PC-9 (cell line): ENCODE data around the gene HSF4. TPM values are rescaled to one million over a fixed set of nuclear protein-coding genes. Genes with fewer than 3 reads are reported as not detected.

Source experiments
- BruUV-seq: library from RNA; stranded (reverse); fragments of 400-500 nt; replicated peaks from 2 replicates; lab custom pipeline; 2021; lab: Mats Ljungman, UMichigan
- CTCF ChIA-PET: fragments of 300-600 bp; sonication (Branson Sonifier 250); formaldehyde crosslinking; loops from one replicate; lab custom pipeline; 2022; ENCODE audit warnings: antibody characterized with exemption; lab: Charles Lee
- POLR2A ChIA-PET: fragments of 300-600 bp; sonication (Branson Sonifier 250); formaldehyde crosslinking; loops from one replicate; lab custom pipeline; 2022; ENCODE audit warnings: antibody characterized with exemption; ENCODE audit not compliant: unreplicated experiment; lab: Charles Lee
- DNase-seq, 2 experiments: peaks; one replicate each; pipeline versions ENCODE4 v3.0.0 to v3.0.0-alpha.2; 2015 to 2022; ENCODE audit warnings: mixed read lengths in 1 of 2
- H2AFZ ChIP-seq: fragments of 200-600 bp; sonication (generic); 2 replicates; pipeline ENCODE4 v1.8.1; 2017; ENCODE audit warnings: antibody characterized with exemption
- H3F3A ChIP-seq: fragments of 200-600 bp; sonication (generic); 2 replicates; pipeline ENCODE4 v1.8.1; 2017; ENCODE audit warnings: antibody characterized with exemption, mild to moderate bottlenecking, low read depth; ENCODE audit not compliant: insufficient read depth
- H3K27ac ChIP-seq: fragments of 200-600 bp; sonication (generic); 2 replicates; pipeline ENCODE4 v1.6.1; 2016; ENCODE audit warnings: mixed run types
- H3K27me3 ChIP-seq: fragments of 200-600 bp; sonication (generic); 2 replicates; pipeline ENCODE4 v1.6.1; 2016; ENCODE audit warnings: low read depth, mixed run types; ENCODE audit not compliant: insufficient read depth
- H3K36me3 ChIP-seq: fragments of 200-600 bp; sonication (generic); 2 replicates; pipeline ENCODE4 v1.6.1; 2016; ENCODE audit warnings: low read depth, mixed run types
- H3K4me1 ChIP-seq: fragments of 200-600 bp; sonication (generic); replicated peaks from 2 replicates; pipeline ENCODE4 v1.6.1; 2016; ENCODE audit warnings: mixed run types; ENCODE audit not compliant: insufficient read depth
- H3K4me2 ChIP-seq: fragments of 200-600 bp; sonication (generic); 2 replicates; pipeline ENCODE4 v1.6.1; 2017; ENCODE audit warnings: mixed run types
- H3K4me3 ChIP-seq: fragments of 200-600 bp; sonication (generic); 2 replicates; pipeline ENCODE4 v1.6.1; 2016; ENCODE audit warnings: mixed run types
- H3K79me2 ChIP-seq: fragments of 200-600 bp; sonication (generic); 2 replicates; pipeline ENCODE4 v1.6.1; 2017; ENCODE audit warnings: low read depth, mixed run types
- H3K9me2 ChIP-seq: fragments of 200-600 bp; sonication (generic); 2 replicates; pipeline ENCODE4 v1.8.1; 2017; ENCODE audit warnings: mild to moderate bottlenecking; ENCODE audit not compliant: insufficient read depth
- H3K9me3 ChIP-seq: fragments of 200-600 bp; sonication (generic); 2 replicates; pipeline ENCODE4 v1.8.1; 2016; ENCODE audit warnings: low read depth; ENCODE audit not compliant: insufficient read depth
- H4K20me1 ChIP-seq: fragments of 200-600 bp; sonication (generic); 2 replicates; pipeline ENCODE4 v1.8.1; 2017; ENCODE audit not compliant: insufficient read depth
- CTCF ChIP-seq: fragments of 200-600 bp; sonication (generic); conservative IDR thresholded peaks from 2 replicates; pipeline ENCODE4 v1.6.1; 2017; ENCODE audit warnings: mixed run types, antibody characterized with exemption, mild to moderate bottlenecking, moderate library complexity
- EZH2 ChIP-seq: fragments of 200-600 bp; sonication (generic); IDR thresholded peaks from 2 replicates; pipeline ENCODE4 v1.8.0; 2017; ENCODE audit warnings: antibody characterized with exemption, low read depth
- intact Hi-C: fragments of 100-400 bp; cut with micrococcal nuclease; formaldehyde crosslinking; loops from one replicate; pipeline ENCODE4 v1.10.0; 2022; ENCODE audit not compliant: unreplicated experiment
- total RNA-seq: library from RNA; stranded (reverse); gene quantifications from 2 replicates; pipeline ENCODE4 v1.2.3, GENCODE V29; 2021

HSF4 gene
- total RNA-seq, 1 experiment from 2014 or later = 100 TPM

- Histone ChIP-seq H3K36me3 (0 out of 2 replicates have a peak, but pooled peaks cover 3% of the 10 kb centered on the region), H3K9me2 (no peaks in the 10 kb centered on the region), H3K9me3 (no peaks in the 10 kb centered on the region), H3K4me2 (no peak overlapping the region), H2AFZ (no peak overlapping the region), H3F3A (peaks cover 45% of the 10 kb centered on the region), H4K20me1 (peaks cover 5% of the 10 kb centered on the region; the same call in 1 of the 2 replicates), H3K4me3 (no peak overlapping the region), H3K4me1 (peaks cover 44% of the 10 kb centered on the region), H3K27ac (no peak overlapping the region), H3K79me2 (peaks cover 16% of the 10 kb centered on the region), H3K27me3 (no peaks in the 10 kb centered on the region)
- TF ChIP-seq EZH2 (no peak), CTCF (no peak)
- POLR2A ChIA-PET = interaction anchor here (0.5 kb wide), 1 partner anchor 39 kb away, joined by 4 read pairs; no protein-coding TSS in a partner anchor
- DNase-seq = no peak
- intact Hi-C loops = no loop called here
- no TSS peak for BruUV-seq
- CTCF ChIA-PET = no interaction called here
Observed at GRCh38 chr16:67202956-67203493, 38.5 kb downstream of the HSF4 start.

DNA sequence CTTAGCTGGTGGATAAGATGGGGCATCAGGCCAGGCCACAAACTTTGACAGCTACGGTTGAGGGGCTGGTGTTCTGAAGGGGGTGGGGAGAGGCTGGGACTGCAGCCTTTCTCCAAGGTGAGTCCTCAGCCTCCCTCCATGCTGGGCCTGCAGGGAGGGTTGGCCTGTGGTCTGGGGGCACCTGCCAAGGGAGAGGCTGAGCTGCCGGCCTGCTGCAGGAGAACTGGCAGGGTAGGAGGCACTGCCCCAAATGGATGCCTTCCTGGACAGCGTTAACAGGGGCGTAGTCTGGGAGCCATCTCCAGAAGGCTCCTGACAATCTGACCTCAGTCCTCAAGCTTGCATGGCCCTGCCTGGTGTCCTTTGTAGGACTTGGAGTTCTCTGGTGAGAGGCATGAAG is 39.5 kb downstream of the HSF4 start:
- H2AFZ ChIP-seq = no peak overlapping the region
- TF ChIP-seq CTCF = no peak
- TF ChIP-seq EZH2 = no peak
- ChIA-PET CTCF (no interaction called here), POLR2A (no interaction called here)
- H3K4me1 ChIP-seq = peaks cover 44% of the 10 kb centered on the region
- no peaks in the 10 kb centered on the region for H3K9me3 ChIP-seq
- H3K9me2 ChIP-seq = no peaks in the 10 kb centered on the region
- H3K36me3 ChIP-seq = 0 out of 2 replicates have a peak, but pooled peaks cover 3% of the 10 kb centered on the region
- intact Hi-C loops = no loop called here
- H3K4me2 ChIP-seq = no peak overlapping the region
- no TSS peak for BruUV-seq
- no peak overlapping the region for H3K4me3 ChIP-seq
- DNase-seq = no peak
- H3F3A ChIP-seq = peaks cover 45% of the 10 kb centered on the region
- peaks cover 16% of the 10 kb centered on the region for H3K79me2 ChIP-seq
- H3K27me3 ChIP-seq = no peaks in the 10 kb centered on the region
- H4K20me1 ChIP-seq = peaks cover 4% of the 10 kb centered on the region; the same call in 1 of the 2 replicates
- no peak overlapping the region for H3K27ac ChIP-seq

DNA sequence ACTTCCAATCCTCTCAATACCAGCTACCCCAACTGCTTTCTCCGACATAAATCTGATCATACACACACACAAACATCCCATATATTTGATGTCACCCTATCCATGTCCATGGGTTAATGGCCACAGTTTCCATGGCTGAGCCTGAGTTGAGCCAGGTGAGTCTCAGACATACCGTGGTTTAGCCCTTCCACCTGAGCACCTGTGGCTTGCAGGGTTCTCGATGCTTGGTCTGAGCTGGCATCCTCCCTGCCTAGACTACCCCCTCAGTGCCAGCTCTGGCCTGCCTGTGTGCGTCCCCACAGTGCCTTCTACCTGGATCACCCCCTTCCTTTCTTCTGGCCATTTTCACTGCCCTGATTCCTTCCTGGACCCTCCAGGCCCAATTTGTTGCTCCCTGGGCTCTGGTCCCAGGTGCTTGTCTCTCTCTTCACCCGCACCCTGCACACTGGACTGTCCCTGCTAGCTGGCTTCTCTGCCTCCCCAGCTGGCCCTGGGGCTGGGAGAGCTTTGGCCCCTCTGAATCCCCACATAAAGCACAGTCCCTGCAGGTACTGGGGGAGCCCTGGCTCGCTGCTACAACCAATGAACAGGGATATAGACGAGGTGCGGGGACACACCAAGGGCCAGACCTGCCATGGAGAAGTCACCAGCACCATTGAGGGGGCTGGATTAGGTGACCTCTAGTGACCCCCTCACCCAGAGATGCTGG is 41.7 kb downstream of the HSF4 start:
- peaks cover 2% of the 10 kb centered on the region; the same call in 1 of the 2 replicates for H4K20me1 ChIP-seq
- CTCF ChIA-PET = no interaction called here
- no peak overlapping the region for H3K4me3 ChIP-seq
- POLR2A ChIA-PET = interaction anchor here (0.6 to 0.7 kb wide), 2 partner anchors 35 to 692 kb away, joined by 3 to 4 read pairs; no protein-coding TSS in a partner anchor
- peaks cover 6% of the 10 kb centered on the region; the same call in 1 of the 2 replicates for H3K79me2 ChIP-seq
- H3K4me2 ChIP-seq = peak overlapping the region; percentile 65
- H3K4me1 ChIP-seq = peaks cover 39% of the 10 kb centered on the region
- no peak overlapping the region for H2AFZ ChIP-seq
- H3K27me3 ChIP-seq = no peaks in the 10 kb centered on the region
- no peak for TF ChIP-seq CTCF
- no peak for TF ChIP-seq EZH2
- peak overlapping the region; percentile 64 for H3K27ac ChIP-seq
- H3K9me2 ChIP-seq = no peaks in the 10 kb centered on the region
- 0 out of 2 replicates have a peak, but pooled peaks cover 3% of the 10 kb centered on the region for H3K36me3 ChIP-seq
- no peak for DNase-seq
- peaks cover 45% of the 10 kb centered on the region for H3F3A ChIP-seq
- intact Hi-C loops = loop anchor here (2.0 kb wide), 1 partner anchor 41 kb away; the partner anchor contains the start of gene FHOD1
- BruUV-seq = no TSS peak
- H3K9me3 ChIP-seq = no peaks in the 10 kb centered on the region
